ENCODE data around the gene RARRES2.
"Not testable (repeated sequence)": the region's sequence is repeated elsewhere in the genome, so short reads cannot be mapped to it uniquely, and the experiment has no call there.

RARRES2 gene

DNA sequence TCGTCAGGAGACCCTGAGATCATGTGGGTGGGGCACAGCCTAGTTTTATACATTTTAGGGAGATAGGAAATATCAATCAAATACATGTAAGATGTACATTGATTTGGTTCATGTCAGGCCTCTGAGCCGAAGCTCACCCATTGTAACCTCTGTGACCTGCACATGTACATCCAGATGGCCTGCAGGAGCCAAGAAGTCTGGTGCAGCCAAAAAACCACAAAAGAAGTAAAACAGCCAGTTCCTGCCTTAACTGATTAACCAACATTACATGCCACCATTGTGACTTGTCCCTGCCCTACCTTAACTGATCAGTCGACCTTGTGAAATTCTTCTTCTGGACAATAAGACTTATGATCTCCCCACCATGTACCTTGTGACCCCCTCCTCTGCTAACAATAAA is 34.3 kb downstream of the RARRES2 start:
- TF ChIP-seq PAX5 (IDR thresholded peaks at IDR 0.05; ENCODE audit: insufficient read depth, low read length, severe bottlenecking) (no peak), POU2F2 (IDR thresholded peaks at IDR 0.05; ENCODE audit: low read depth, low read length) (no peak), TAF1 (IDR thresholded peaks at IDR 0.05; ENCODE audit: low read depth, low read length) (no peak), SPI1 (IDR thresholded peaks at IDR 0.05; ENCODE audit: low read depth, low read length) (no peak), POLR2A (IDR thresholded peaks at IDR 0.05; ENCODE audit: low read depth, low read length) (no peak), POLR2AphosphoS5 (IDR thresholded peaks at IDR 0.05; ENCODE audit: low read depth, low read length) (no peak)
- FAIRE-seq (no peak), DNase-seq (ENCODE audit: insufficient read length, low spot score) (no peak)

DNA sequence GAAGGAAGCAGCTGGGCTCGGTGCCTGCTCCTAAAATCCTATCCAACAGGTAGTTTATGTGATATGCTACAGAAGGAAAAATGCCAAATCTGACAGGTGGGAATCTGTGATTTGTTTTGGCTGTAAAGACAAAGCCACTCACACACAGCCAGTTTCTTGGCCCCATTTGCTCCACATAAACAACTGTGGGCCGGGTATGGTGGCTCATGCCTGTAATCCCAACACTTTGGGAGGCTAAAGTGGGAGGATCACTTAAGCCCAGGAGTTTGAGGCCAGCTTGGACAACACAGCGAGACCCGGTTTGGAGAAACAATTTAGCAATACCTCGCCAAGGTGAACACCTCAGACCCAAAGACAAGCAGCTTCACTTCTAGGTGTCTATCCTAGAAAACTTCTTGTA is 35.1 kb downstream of the RARRES2 start:
- not testable (repeated sequence) for DNase-seq (ENCODE audit: insufficient read length, low spot score); FAIRE-seq

DNA sequence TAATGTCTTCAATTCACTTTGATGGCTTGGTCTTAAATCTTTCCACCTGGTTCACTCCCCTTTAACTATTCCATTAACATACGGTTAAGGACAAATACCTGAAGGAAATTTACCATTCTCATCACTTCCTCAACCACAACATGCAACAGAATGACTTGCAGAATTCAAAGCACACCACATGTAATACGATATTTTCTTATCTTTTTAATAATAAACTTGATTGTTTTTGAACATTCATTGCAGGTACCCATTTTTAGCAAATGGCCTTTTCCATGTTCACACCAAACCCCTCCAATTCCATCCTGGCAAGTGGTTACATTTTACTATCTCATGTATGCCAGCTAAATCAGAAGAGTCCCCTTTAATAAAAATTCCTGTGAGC is 35.5 kb downstream of the RARRES2 start:
- not testable (repeated sequence) for FAIRE-seq; DNase-seq (ENCODE audit: insufficient read length, low spot score)

DNA sequence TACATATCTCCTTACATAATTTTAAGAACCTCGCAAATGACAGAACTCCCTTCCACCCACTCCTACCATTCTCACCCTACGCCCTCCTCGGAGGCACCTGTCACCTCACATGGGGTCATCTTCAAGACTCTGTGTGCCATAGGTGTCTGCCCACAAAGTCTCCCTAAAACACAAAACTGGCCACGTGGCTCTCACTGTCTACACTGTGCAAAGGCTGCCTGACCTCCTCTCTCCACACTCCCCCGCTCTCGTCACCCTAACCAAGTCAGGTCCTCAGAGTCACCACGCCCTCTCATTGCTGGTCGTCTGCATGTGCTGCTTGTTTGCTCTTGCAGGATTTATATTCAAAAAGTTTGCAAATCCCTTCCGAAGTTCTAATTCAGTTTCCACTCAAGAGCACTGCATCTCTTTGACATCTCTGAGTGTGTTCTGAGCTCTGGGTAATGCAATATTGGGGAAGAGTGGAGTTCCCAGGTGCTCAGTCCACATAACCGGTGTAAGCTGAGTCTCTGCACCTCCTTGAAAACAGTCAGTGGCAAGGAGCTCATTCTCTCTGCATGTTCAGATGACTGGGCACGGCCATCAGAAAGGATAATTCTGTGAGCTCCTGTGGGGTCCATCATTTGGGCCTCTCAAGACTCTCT is 36.0 kb downstream of the RARRES2 start:
- not testable (repeated sequence) for DNase-seq (ENCODE audit: insufficient read length, low spot score); FAIRE-seq

DNA sequence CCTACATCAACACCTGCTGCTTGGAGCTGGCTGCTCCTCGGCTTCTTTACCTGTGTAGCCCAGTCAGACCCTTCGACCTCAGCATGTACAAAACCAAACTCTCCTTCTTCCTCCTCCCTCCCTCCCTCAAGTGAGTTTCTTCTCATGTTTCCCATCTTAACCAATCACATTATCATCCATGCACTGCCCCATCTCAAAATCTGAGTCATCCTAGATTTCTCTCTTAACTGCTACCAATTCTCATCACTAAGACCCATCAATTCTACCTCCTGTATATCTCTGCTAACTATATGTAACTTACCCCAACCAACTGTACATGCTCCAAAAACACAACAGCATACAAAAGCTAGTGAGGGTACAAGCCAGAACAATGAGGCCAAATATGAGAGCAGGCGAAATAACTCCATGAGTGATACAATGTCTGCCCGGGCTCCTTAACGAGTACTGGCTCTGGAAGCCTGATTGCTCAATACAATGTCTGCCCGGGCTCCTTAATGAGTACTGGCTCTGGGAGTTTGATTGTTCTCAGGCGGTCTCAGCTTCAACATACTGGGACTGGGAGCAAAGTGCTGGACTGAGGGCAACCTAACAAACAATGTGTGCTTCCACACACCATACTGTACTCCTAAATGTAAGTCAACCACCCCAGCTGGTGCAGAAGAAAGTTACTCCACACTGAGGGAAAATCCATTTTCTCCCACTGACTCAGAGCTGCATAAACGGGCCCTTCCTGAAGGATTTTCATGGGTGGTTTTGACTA is 36.8 kb downstream of the RARRES2 start:
- not testable (repeated sequence) for DNase-seq (ENCODE audit: insufficient read length, low spot score); FAIRE-seq

DNA sequence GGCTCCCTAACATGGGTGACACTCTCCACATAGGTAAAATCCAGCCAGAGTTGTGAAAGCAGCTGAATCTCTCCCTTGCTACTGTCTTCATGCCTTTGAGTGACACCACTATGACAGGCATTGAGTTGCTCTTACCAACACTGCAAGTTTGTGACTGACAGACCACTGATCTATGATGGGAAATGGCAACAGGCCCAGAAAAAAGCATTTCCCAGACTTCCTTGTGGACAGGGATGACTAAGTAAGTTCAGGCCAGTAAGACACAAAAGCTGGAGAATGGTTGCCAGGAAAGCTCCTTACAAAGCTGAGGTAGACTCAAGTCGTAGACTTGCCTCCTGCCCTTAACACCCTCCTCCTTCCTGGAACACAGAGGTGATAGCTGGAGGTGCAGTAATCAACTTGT is 38.5 kb downstream of the RARRES2 start:
- peak; percentile 31 for FAIRE-seq
- DNase-seq (ENCODE audit: insufficient read length, low spot score): not testable (repeated sequence)

DNA sequence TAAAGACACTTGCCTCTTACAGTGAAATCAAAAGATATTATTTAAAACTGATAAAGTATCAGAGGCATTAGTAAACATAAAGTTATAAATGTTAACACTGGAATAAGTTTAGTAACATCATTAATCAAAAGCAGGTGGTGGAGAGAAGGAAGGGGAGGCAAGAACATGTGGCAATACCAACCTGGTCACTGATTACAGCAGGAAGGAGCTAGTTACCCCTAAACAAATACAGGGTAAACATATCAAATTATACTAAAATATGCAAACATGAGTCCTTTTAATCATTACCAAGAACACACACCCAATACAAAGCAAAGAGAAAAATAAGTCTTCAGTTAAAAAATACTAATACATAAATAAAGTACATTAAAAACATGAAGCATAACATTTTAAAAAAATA is 43.5 kb downstream of the RARRES2 start:
- DNase-seq (ENCODE audit: insufficient read length, low spot score); FAIRE-seq: not testable (repeated sequence)

DNA sequence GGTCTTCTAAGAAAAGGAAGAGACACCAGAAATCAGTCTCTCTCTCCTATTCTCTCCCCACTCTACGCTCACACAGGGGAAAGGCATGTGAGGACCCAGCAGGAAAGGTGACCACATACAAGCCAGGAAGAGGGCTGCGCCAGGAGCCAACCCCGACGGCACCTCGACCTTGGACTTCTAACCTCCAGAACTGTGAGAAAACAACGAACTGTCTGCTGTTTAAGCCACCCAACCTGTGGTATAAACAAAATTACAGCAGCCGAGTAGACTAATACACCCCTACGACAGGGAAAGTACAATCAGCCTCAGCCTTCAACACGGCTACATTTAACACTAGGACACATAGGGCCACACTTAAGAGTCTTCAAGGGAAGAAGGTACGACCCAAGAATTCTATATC is 44.6 kb downstream of the RARRES2 start:
- peak; percentile 31 for FAIRE-seq
- not testable (repeated sequence) for DNase-seq (ENCODE audit: insufficient read length, low spot score)

DNA sequence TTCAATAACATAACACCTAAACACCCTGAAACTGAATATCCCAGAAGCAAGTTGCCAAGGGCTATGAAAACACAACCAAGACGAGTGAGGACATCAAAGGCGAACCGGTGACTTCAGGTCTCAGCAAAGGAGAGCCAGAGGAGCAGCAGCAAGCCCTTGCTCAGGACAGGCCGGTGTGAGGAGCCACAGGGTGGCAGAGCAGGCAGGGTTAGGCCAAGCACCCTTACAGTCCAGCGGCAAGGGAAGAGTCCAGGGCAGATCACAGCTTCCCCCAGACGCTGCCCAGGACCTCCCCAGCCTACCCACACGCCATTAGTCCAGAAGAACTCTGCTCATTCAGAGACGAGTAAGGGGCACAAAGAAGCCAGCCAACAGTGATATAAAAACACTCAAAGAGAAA is 45.8 kb downstream of the RARRES2 start:
- not testable (repeated sequence) for DNase-seq (ENCODE audit: insufficient read length, low spot score); FAIRE-seq

DNA sequence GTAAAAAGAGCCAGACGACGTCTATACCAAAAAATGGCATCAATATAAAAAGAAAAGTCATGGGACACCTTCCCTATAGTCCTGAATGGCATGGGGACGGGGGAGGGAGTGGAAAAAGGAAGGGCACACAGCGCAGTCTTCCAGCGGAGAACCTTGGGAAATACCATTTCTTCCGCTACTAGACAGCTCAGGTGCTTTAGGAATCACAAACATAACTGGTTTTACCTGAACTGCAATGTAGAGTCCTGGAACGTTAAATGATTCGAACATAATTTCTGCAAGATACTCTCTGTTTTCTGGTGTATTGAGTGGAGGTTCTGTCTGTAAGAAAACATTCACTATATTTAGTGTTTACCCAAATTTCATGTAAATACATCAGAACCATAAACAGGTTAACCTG is 46.4 kb downstream of the RARRES2 start:
- DNase-seq (ENCODE audit: insufficient read length, low spot score); FAIRE-seq: not testable (repeated sequence)

DNA sequence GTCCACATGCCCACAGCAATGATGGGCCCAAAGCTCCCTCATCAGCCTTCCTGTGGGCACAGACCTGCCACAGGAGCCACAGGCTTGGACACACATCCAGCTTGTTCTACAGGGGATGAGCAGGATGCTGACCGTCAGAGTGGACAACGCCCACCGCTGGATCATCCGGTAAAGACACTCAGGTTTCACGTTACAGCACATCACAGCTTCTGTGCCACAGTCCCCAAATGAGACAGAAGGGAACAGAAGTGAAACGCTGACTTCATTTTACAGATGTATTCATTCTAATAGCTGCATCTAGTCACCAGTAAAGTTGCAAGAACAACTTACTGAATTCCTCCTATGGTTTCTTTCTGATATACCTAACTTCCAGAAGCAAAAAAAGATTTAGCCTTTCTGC is 51.1 kb downstream of the RARRES2 start:
- TF ChIP-seq SPI1 (IDR thresholded peaks at IDR 0.05; ENCODE audit: low read depth, low read length): peak; percentile 25
- not testable (repeated sequence) for DNase-seq (ENCODE audit: insufficient read length, low spot score); FAIRE-seq

DNA sequence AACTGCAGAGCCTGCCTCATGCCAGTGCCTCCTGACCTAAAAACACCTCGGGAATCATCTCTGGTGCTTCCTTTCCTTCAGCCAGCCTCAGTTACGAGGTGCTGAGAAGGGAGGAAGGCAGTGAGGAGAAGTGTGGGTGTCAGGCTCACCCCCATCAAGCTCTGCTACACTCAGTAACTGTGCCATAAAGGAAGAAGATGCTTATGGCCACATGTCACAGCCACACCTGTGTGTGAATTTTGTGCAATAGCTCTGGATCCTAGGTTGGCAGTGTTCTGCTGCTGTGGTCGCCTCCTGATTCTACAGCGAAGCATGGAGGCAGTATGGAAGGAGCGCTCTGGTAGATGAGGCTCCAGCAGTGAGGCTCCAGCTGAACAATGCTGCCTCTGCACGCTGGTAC is 52.6 kb downstream of the RARRES2 start:
- FAIRE-seq; DNase-seq (ENCODE audit: insufficient read length, low spot score): not testable (repeated sequence)
